ENCODE data around the gene CFAP99. TPM values are rescaled to one million over a fixed set of nuclear protein-coding genes. Genes with fewer than 3 reads are reported as not detected.

The CFAP99 gene
- total and polyA plus RNA-seq, 2 donors (not counting 1 experiment from before 2014, with no cell fraction given) = not detected

DNA sequence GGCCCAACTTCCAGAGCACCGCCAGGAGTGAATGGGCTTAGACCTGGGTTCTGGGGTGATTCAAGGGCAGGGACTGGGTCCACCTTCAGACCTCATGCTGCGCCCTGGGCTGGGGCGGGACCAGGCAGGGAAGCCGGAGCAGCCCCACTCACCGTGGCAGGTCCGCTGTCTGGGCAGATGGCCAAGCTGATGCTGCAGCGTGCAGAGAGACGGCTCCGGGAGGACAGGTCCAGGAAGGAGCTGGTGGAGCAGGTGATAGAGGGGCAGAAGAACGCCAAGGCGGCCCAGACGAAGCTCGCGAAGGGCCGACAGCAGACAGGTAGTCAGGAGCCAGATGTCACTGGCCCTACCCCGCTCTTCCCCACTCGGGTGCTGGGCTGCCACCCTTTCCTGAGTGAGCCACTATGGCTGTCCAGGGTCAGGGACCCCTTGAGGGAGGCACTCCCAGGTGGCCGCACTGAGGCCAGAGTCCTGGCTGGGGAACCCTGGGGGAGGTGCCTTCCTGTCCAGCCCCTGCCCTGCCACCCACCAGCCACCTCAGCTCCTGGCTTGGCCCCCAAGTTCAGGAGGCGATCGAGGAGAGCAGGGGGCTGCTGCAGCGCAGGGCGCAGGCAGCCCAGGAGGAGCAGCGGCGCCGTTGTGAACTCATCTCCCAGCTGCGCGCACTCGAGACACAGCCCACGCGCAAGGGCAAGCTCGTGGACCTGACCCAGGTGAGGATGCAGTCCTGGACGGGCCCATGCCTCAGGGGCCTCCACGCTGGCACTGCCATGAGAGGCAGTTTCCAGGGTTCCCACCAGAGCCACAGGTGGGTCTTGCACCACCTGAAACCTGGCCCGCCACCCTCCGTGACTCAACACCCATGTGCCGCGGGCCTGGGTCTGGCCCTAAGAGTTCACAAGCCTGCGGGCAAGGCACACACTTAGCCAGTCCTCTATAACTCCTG, 40.1 kb downstream of the CFAP99 start:
- Histone ChIP-seq H3K9me3 (ENCODE audit: control extremely low read depth in 1 of 3, control insufficient read depth in 2 of 3, insufficient read depth in 1 of 3, low read length in 2 of 3) (no peaks in the 10 kb centered on the region), H4K20me1 (ENCODE audit: control insufficient read depth, insufficient read depth, low read length, poor library complexity, severe bottlenecking) (peaks cover 8% of the 10 kb centered on the region), H3K4me2 (replicated peaks; ENCODE audit: low read depth, low read length, poor library complexity, severe bottlenecking) (no peak overlapping the region), H3K9ac (ENCODE audit: low read length) (no peak overlapping the region), H3K27me3 (replicated peaks in 1 of 4; ENCODE audit: control extremely low read depth in 1 of 4, control insufficient read depth in 3 of 4, insufficient read depth in 4 of 4, low read length in 3 of 4) (peaks cover 0 to 9% (median 4%) of the 10 kb centered on the region in 4 experiments), H3K36me3 (replicated peaks in 1 of 2; ENCODE audit: control extremely low read depth in 1 of 2, control insufficient read depth in 1 of 2, extremely low read depth in 1 of 2, insufficient read depth in 2 of 2, low read length in 1 of 2) (no peaks in the 10 kb centered on the region), H3K79me2 (ENCODE audit: control insufficient read depth, insufficient read depth, low read length) (peaks cover 7% of the 10 kb centered on the region), H2AFZ (ENCODE audit: insufficient read depth, low read depth, low read length, poor library complexity, severe bottlenecking) (no peak overlapping the region), H3K4me1 (ENCODE audit: control insufficient read depth in 2 of 2, insufficient read depth in 2 of 2, low read length in 2 of 2) (peaks cover 5 to 10% of the 10 kb centered on the region in 2 donors), H3K4me3 (ENCODE audit: control extremely low read depth in 1 of 5, extremely low read depth in 1 of 5, insufficient read depth in 1 of 5, low read depth in 2 of 5, low read length in 4 of 5) (no peak overlapping the region), H3K27ac (ENCODE audit: low read length in 2 of 2) (no peak overlapping the region)
- TF ChIP-seq EZH2 (IDR thresholded peaks at IDR 0.05; ENCODE audit: borderline replicate concordance, insufficient read depth, low read depth, low read length, poor library complexity, severe bottlenecking) = no peak
- TF ChIP-seq, protein P1, sequence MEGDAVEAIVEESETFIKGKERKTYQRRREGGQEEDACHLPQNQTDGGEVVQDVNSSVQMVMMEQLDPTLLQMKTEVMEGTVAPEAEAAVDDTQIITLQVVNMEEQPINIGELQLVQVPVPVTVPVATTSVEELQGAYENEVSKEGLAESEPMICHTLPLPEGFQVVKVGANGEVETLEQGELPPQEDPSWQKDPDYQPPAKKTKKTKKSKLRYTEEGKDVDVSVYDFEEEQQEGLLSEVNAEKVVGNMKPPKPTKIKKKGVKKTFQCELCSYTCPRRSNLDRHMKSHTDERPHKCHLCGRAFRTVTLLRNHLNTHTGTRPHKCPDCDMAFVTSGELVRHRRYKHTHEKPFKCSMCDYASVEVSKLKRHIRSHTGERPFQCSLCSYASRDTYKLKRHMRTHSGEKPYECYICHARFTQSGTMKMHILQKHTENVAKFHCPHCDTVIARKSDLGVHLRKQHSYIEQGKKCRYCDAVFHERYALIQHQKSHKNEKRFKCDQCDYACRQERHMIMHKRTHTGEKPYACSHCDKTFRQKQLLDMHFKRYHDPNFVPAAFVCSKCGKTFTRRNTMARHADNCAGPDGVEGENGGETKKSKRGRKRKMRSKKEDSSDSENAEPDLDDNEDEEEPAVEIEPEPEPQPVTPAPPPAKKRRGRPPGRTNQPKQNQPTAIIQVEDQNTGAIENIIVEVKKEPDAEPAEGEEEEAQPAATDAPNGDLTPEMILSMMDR (IDR thresholded peaks at IDR 0.05) = no peak
- Mint-ChIP-seq H3K27me3 (peaks cover 3% of the 10 kb centered on the region), H3K27ac (no peak overlapping the region), H3K9me3 (ENCODE audit: insufficient read depth) (no peaks in the 10 kb centered on the region), H3K4me3 (no peak overlapping the region), H3K4me1 (peaks cover 7% of the 10 kb centered on the region)
- intact Hi-C loops (cut with micrococcal nuclease) = no loop called here
- POLR2A ChIA-PET = no interaction called here
- CTCF ChIA-PET = interaction anchor here (7.5 kb wide), 1 partner anchor 240 kb away, joined by 54 read pairs; no protein-coding TSS in a partner anchor
- 91% methylated on average over 33 of the region's 38 CpGs for WGBS (ENCODE audit: insufficient coverage)
- DNase-seq (no peak), ATAC-seq (ENCODE audit: low read depth) (no peak)

Data from B cell (primary cell).